HepG2 (cell line): ENCODE measurements around the gene UBE3A. TPM values are rescaled to one million over a fixed set of nuclear protein-coding genes. Genes with fewer than 3 reads are reported as not detected.

Experiments used
- ATAC-seq: fragments of 200-7000 bp; cut with Tn5 transposase; 3 replicates; pipeline ENCODE4 v1.9.1; 2020; ENCODE audit warnings: mild to moderate bottlenecking, moderate library complexity
- BruUV-seq: library from RNA; stranded (reverse); fragments of 400-500 nt; replicated peaks from 2 replicates; lab custom pipeline; 2021; lab: Mats Ljungman, UMichigan
- CTCF ChIA-PET: fragments of 300-600 bp; formaldehyde crosslinking; extraction: SDS; loops from one replicate; lab custom pipeline; 2021; ENCODE audit warnings: low total read pairs, inconsistent platforms, low intra/inter-chr PET ratio; lab: Yijun Ruan, JAX
- POLR2A ChIA-PET: fragments of 350-600 bp; sonication (Branson Sonifier 250); formaldehyde crosslinking; loops from one replicate; lab custom pipeline; 2020; ENCODE audit warnings: antibody characterized with exemption, inconsistent platforms; lab: Yijun Ruan, JAX
- DNase-seq: peaks from one replicate; pipeline ENCODE4 v3.0.0-alpha.2; 2015; ENCODE audit warnings: low spot score
- FAIRE-seq: peaks from 3 replicates; lab custom pipeline; 2011; peaks lifted over from hg19 to GRCh38; lab: Jason Lieb, UNC
- H2AFZ ChIP-seq: one replicate; pipeline ENCODE4 v1.6.1; 2011; ENCODE audit warnings: low read length, inconsistent platforms
- H3K27ac ChIP-seq: fragments of 300-600 bp; 3 replicates; pipeline ENCODE4 v1.8.0; 2011; ENCODE audit warnings: mixed run types, mild to moderate bottlenecking, mixed read lengths, low read length, inconsistent platforms; ENCODE audit not compliant: insufficient read depth; ENCODE audit errors: extremely low read length
- H3K27me3 ChIP-seq, 2 experiments: fragments of 200-600 bp in 1 of 2; 2 replicates in 1 of 2; 3 replicates in 1 of 2; pipeline versions ENCODE4 v1.6.0 to v1.8.0; 2011; ENCODE audit warnings: low read length in 2 of 2, mild to moderate bottlenecking in 2 of 2, moderate library complexity in 2 of 2, inconsistent platforms in 1 of 2; ENCODE audit not compliant: insufficient read depth in 2 of 2, control insufficient read depth in 1 of 2
- H3K36me3 ChIP-seq, 2 experiments: fragments of 200-600 bp in 1 of 2; replicated peaks in 1 of 2; 2 replicates in 1 of 2; 3 replicates in 1 of 2; pipeline versions ENCODE4 v1.5.1 to v1.8.0; 2011; ENCODE audit warnings: low read length in 2 of 2, inconsistent platforms in 1 of 2; ENCODE audit not compliant: insufficient read depth in 2 of 2, control insufficient read depth in 1 of 2
- H3K4me1 ChIP-seq: 2 replicates; pipeline ENCODE4 v1.5.1; 2012; ENCODE audit warnings: low read length, inconsistent platforms; ENCODE audit not compliant: insufficient read depth
- H3K4me2 ChIP-seq: 2 replicates; pipeline ENCODE4 v1.6.0; 2011; ENCODE audit warnings: low read depth, low read length, inconsistent platforms
- H3K4me3 ChIP-seq, 3 experiments: fragments of 200-600 bp in 1 of 3; sonication (generic), shearing (Covaris generic) in 1 of 3; replicated peaks in 1 of 3; 2 replicates each; pipeline ENCODE4 v1.5.1; 2011 to 2016; ENCODE audit warnings: low read length in 3 of 3, inconsistent platforms in 2 of 3, low read depth in 2 of 3, mild to moderate bottlenecking in 2 of 3, control low read depth in 1 of 3, mixed read lengths in 1 of 3; ENCODE audit not compliant: insufficient read depth in 1 of 3
- H3K79me2 ChIP-seq: one replicate; pipeline ENCODE4 v1.6.1; 2011; ENCODE audit warnings: low read length, inconsistent platforms; ENCODE audit not compliant: insufficient read depth
- H3K9ac ChIP-seq: 2 replicates; pipeline ENCODE4 v1.6.0; 2011; ENCODE audit warnings: mild to moderate bottlenecking, low read depth, low read length, inconsistent platforms; ENCODE audit not compliant: insufficient read depth
- H3K9me3 ChIP-seq: 2 replicates; pipeline ENCODE4 v1.5.1; 2012; ENCODE audit warnings: mild to moderate bottlenecking, low read length
- H4K20me1 ChIP-seq: 2 replicates; pipeline ENCODE4 v1.6.0; 2011; ENCODE audit warnings: inconsistent platforms, mild to moderate bottlenecking, low read length, moderate library complexity; ENCODE audit not compliant: insufficient read depth
- CCDC6 ChIP-seq: sonication (generic); formaldehyde crosslinking; IDR thresholded peaks from 2 replicates; pipeline ENCODE4 v1.8.1; 2022; ENCODE audit warnings: mild to moderate bottlenecking, missing genetic modification reagents, moderate library complexity
- CEBPG ChIP-seq: IDR thresholded peaks from 2 replicates; pipeline ENCODE4 v1.6.1; 2016
- FOXP1 ChIP-seq, 2 experiments: fragments of 450-650 bp in 1 of 2; IDR thresholded peaks; 2 replicates each; pipeline ENCODE4 v1.6.1; 2017 to 2018; ENCODE audit warnings: antibody characterized with exemption in 1 of 2
- GATAD1 ChIP-seq: IDR thresholded peaks from 2 replicates; pipeline ENCODE4 v1.6.1; 2016; ENCODE audit warnings: missing genetic modification reagents, missing compliant biosample characterization
- HINFP ChIP-seq: sonication (generic); formaldehyde crosslinking; IDR thresholded peaks from 2 replicates; pipeline ENCODE4 v1.4.0; 2020; ENCODE audit warnings: low read depth, mild to moderate bottlenecking, missing genetic modification reagents
- HNF4A ChIP-seq: sonication (generic); formaldehyde crosslinking; IDR thresholded peaks from 2 replicates; pipeline ENCODE4 v1.4.0; 2020; ENCODE audit warnings: missing genetic modification reagents
- KDM5B ChIP-seq: sonication (generic); formaldehyde crosslinking; IDR thresholded peaks from 2 replicates; pipeline ENCODE4 v1.4.0; 2020; ENCODE audit warnings: missing genetic modification reagents, mild to moderate bottlenecking, borderline replicate concordance
- MAZ ChIP-seq, 2 experiments: sonication (generic) in 1 of 2; formaldehyde crosslinking in 1 of 2; IDR thresholded peaks; 2 replicates each; pipeline versions ENCODE4 v1.5.0 to v1.6.1; 2012 to 2020; ENCODE audit warnings: low read depth in 2 of 2, mild to moderate bottlenecking in 2 of 2, borderline replicate concordance in 1 of 2, improper control_type of control experiment in 1 of 2, low read length in 1 of 2, missing genetic modification reagents in 1 of 2, moderate library complexity in 1 of 2
- MIER3 ChIP-seq: IDR thresholded peaks from 2 replicates; pipeline ENCODE4 v1.6.1; 2016; ENCODE audit warnings: missing compliant biosample characterization, borderline replicate concordance
- REL ChIP-seq: sonication (generic); formaldehyde crosslinking; conservative IDR thresholded peaks from 2 replicates; pipeline ENCODE4 v1.8.0; 2022; ENCODE audit warnings: mild to moderate bottlenecking, missing genetic modification reagents, moderate library complexity
- ZNF564 ChIP-seq: sonication (generic); formaldehyde crosslinking; IDR thresholded peaks from 2 replicates; pipeline ENCODE4 v1.8.1; 2023; ENCODE audit warnings: mild to moderate bottlenecking, missing genetic modification reagents
- ZNF577 ChIP-seq: sonication (generic); formaldehyde crosslinking; IDR thresholded peaks from 2 replicates; pipeline ENCODE4 v1.4.0; 2020; ENCODE audit warnings: mild to moderate bottlenecking, low read depth, missing genetic modification reagents, borderline replicate concordance
- ZNF83 ChIP-seq: sonication (generic); formaldehyde crosslinking; IDR thresholded peaks from 2 replicates; pipeline ENCODE4 v1.4.0; 2020; ENCODE audit warnings: missing genetic modification reagents, mild to moderate bottlenecking, borderline replicate concordance
- in situ Hi-C: cut with HindIII; loops from 2 replicates; pipeline ENCODE4 v1.10.0; 2017; ENCODE audit warnings: low pct_unique_long_range_greater_than_20kb; ENCODE audit not compliant: extremely low pct_ligation_motif_present
- intact Hi-C: fragments of 100-400 bp; cut with micrococcal nuclease; formaldehyde crosslinking; loops from one replicate; pipeline ENCODE4 v1.10.0; 2022; ENCODE audit not compliant: unreplicated experiment
- polyA plus RNA-seq, 8 experiments: library from polyadenylated mRNA; depleted of rRNA in 3 of 8; stranded (reverse) in 7 of 8; unstranded in 1 of 8; fragments of >200 nt; fragmentation: Illumina TruSeq in 4 of 8; extraction: Trizol in 4 of 8; gene quantifications; 2 replicates each; pipeline versions ENCODE4 v1.2.1 to v1.2.3, GENCODE V29; 2011 to 2016; ENCODE audit warnings: low read depth in 4 of 8, missing spikeins in 1 of 8, mixed read lengths in 1 of 8; ENCODE audit not compliant: insufficient read depth in 1 of 8
- total RNA-seq, 5 experiments: library from RNA; depleted of rRNA; stranded (reverse); fragments of >200 nt; fragmentation: Illumina TruSeq; extraction: Trizol; gene quantifications; 2 replicates each; pipeline ENCODE4 v1.2.3, GENCODE V29; 2016; ENCODE audit warnings: low read depth in 1 of 5
- TF ChIP-seq, protein P1 (sequence below): sonication (generic); formaldehyde crosslinking; IDR thresholded peaks from 2 replicates; pipeline ENCODE4 v1.5.0; 2020; ENCODE audit warnings: mild to moderate bottlenecking, missing genetic modification reagents
- TF ChIP-seq, protein P2 (sequence below): sonication (generic); formaldehyde crosslinking; IDR thresholded peaks from 2 replicates; pipeline ENCODE4 v1.4.0; 2020; ENCODE audit warnings: missing genetic modification reagents; ENCODE audit errors: not compliant biosample characterization
- TF ChIP-seq, protein P3 (sequence below): sonication (generic); formaldehyde crosslinking; IDR thresholded peaks from 2 replicates; pipeline ENCODE4 v1.4.0; 2020; ENCODE audit warnings: missing genetic modification reagents
- TF ChIP-seq, protein P4 (sequence below): sonication (generic); formaldehyde crosslinking; IDR thresholded peaks from 2 replicates; pipeline ENCODE4 v1.5.0; 2020; ENCODE audit warnings: mild to moderate bottlenecking, low read depth, missing genetic modification reagents, borderline replicate concordance

The UBE3A gene
- total and polyA plus RNA-seq, 2 of the 13 experiments (the other 11 are each of a cell fraction or from before 2014, with no cell fraction given) = 17.3 to 80.5 TPM

DNA sequence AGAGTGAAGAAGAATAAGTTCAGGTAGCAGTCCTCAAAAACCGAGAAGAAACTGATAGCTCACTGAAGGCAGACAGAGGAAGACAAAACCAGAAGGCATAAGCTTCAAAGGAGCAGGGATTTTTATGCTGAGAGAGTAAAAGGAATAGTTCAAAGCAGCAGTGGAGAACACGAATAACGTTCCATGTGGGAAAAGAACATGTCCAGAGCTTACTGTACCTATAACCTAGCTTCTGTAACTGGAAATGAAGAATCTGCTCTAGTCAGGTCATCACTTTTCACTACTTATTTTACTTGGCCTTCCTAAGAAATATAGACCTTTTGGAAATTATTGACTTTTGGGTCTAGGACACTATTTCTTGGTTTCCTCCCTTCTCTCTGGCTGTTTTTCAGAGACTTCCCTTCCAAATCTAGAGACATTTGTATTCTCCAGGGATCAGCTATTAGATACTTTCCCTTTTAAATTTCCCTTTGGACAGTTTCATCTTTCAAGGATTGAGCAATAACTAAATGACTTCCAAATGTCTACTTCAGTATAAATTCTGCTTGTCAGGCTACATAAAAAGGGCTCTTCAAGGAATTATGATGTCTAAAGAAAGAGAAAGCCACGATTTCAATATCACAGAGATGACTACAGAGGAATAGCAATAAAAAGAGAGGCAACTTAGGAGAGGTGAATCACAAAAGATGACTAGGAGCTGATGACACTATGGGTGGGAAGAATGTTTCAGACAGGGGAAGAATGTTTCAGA, 46.7 kb downstream of the UBE3A start (continued):
- TF ChIP-seq, protein P1, sequence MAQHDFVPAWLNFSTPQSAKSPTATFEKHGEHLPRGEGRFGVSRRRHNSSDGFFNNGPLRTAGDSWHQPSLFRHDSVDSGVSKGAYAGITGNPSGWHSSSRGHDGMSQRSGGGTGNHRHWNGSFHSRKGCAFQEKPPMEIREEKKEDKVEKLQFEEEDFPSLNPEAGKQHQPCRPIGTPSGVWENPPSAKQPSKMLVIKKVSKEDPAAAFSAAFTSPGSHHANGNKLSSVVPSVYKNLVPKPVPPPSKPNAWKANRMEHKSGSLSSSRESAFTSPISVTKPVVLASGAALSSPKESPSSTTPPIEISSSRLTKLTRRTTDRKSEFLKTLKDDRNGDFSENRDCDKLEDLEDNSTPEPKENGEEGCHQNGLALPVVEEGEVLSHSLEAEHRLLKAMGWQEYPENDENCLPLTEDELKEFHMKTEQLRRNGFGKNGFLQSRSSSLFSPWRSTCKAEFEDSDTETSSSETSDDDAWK = no peak
- TF ChIP-seq FOXP1 (IDR thresholded peaks at IDR 0.05) = no peak
- no peak for TF ChIP-seq FOXP1 (CRISPR knock-in tag; IDR thresholded peaks at IDR 0.05)
- TF ChIP-seq, protein P2, sequence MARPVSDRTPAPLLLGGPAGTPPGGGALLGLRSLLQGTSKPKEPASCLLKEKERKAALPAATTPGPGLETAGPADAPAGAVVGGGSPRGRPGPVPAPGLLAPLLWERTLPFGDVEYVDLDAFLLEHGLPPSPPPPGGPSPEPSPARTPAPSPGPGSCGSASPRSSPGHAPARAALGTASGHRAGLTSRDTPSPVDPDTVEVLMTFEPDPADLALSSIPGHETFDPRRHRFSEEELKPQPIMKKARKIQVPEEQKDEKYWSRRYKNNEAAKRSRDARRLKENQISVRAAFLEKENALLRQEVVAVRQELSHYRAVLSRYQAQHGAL (CRISPR knock-in tag) = no peak
- TF ChIP-seq, protein P3, sequence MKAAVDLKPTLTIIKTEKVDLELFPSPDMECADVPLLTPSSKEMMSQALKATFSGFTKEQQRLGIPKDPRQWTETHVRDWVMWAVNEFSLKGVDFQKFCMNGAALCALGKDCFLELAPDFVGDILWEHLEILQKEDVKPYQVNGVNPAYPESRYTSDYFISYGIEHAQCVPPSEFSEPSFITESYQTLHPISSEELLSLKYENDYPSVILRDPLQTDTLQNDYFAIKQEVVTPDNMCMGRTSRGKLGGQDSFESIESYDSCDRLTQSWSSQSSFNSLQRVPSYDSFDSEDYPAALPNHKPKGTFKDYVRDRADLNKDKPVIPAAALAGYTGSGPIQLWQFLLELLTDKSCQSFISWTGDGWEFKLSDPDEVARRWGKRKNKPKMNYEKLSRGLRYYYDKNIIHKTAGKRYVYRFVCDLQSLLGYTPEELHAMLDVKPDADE (CRISPR knock-in tag) = no peak
- no peak for TF ChIP-seq ZNF577 (CRISPR knock-in tag)
- TF ChIP-seq ZNF83 (CRISPR knock-in tag) = no peak
- no peak for TF ChIP-seq GATAD1 (CRISPR knock-in tag)

- Histone ChIP-seq H3K4me2 (no peak overlapping the region), H3K27ac (no peak overlapping the region), H3K79me2 (peaks cover 48% of the 10 kb centered on the region), H4K20me1 (no peaks in the 10 kb centered on the region; the same call in 1 of the 2 replicates), H3K9me3 (no peaks in the 10 kb centered on the region), H3K4me1 (peaks cover 15% of the 10 kb centered on the region), H3K27me3 (no peaks in the 10 kb centered on the region), H2AFZ (no peak overlapping the region), H3K36me3 (no peaks in the 10 kb centered on the region), H3K9ac (no peak overlapping the region), H3K4me3 (no peak overlapping the region)
- DNase-seq = peak; percentile 5
- in situ Hi-C loops = no loop called here
- BruUV-seq = no TSS peak
- intact Hi-C loops = no loop called here
- FAIRE-seq = peak; percentile 21
- ATAC-seq = peak; percentile 77
- ChIA-PET POLR2A (no interaction called here), CTCF (no interaction called here)
- no peak for TF ChIP-seq CCDC6
- TF ChIP-seq, protein P4, sequence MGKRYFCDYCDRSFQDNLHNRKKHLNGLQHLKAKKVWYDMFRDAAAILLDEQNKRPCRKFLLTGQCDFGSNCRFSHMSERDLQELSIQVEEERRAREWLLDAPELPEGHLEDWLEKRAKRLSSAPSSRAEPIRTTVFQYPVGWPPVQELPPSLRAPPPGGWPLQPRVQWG (CRISPR knock-in tag) = no peak
- TF ChIP-seq HNF4A (CRISPR knock-in tag) = peak; percentile 58
- no peak for TF ChIP-seq KDM5B (CRISPR knock-in tag)
- no peak for TF ChIP-seq MIER3 (CRISPR knock-in tag)
- no peak for TF ChIP-seq REL (CRISPR knock-in tag)
- no peak for TF ChIP-seq ZNF564 (CRISPR knock-in tag)
- no peak for TF ChIP-seq HINFP (CRISPR knock-in tag)
- TF ChIP-seq CEBPG (CRISPR knock-in tag) = peak; percentile 24; the same call in 1 of the 2 replicates
- TF ChIP-seq MAZ (IDR thresholded peaks at IDR 0.05; ENCODE audit: borderline replicate concordance, low read depth, low read length) = no peak
- no peak for TF ChIP-seq MAZ (CRISPR knock-in tag; IDR thresholded peaks at IDR 0.05; ENCODE audit: low read depth)
Observed at GRCh38 chr15:25385986-25386385, 52.8 kb downstream of the UBE3A start.
